GM19324 (cell line): ENCODE data around the gene GNB4.

ENCODE experiments used
- ATAC-seq: cut with Tn5 transposase; IDR thresholded peaks from one replicate; pipeline ENCODE4 v1.9.1; 2021; ENCODE audit warnings: mild to moderate bottlenecking, moderate library complexity; ENCODE audit not compliant: unreplicated experiment, low FRiP score

The GNB4 gene

DNA sequence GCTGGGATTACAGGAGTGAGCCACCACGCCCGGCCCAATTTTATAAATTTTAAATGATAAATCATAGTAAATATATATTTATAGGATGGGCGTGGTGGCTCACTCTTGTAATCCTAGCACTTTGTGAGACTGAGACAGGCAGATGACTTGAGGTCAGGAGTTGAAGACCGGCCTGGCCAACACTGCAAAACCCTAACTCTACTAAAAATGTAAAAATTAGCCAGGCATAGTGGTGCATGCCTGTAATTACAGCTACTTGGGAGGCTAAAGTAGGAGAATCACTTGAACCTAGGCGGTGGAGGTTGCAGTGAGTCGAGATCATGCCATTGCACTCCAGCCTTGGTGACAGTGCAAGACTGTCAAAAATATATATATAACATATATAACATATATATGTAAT is 77.3 kb downstream of the GNB4 start:
- ATAC-seq = no peak

GRCh38 chr3:179369621-179370020 is 81.6 kb downstream of the GNB4 start:
- ATAC-seq = no peak

GRCh38 chr3:179363332-179363731 is 87.9 kb downstream of the GNB4 start:
- ATAC-seq = no peak

- no peak for ATAC-seq
These were observed 95.3 kb downstream of the GNB4 start for GRCh38 chr3:179355996-179356395.

DNA sequence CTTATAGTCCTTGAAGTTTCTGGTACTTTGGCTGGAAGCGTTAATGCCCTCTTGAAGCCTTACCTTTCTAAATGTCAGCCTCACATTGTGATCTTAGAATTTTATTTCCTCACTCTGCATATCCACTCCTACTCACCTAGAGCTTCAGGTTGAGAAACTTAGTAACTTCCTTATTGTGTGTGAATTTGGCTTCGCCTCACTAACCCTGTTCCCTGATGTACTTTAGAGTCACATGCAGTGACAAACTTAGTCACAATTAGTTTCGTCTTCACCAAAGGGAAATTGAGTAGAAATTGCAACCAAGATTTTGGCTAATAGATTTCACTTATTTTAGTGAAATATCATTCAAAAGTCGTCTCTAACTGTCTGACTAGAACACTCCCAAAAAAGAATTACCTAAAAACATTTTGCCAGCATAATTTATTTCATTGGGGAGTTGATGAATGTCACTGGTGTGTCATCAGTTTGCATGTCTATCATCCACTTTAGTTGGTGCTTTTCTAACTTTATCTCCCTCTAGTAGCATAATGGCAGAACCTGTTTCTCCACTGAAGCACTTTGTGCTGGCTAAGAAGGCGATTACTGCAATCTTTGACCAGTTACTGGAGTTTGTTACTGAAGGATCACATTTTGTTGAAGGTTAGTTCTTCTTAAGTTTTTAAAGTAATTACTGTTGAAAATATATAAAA is 102.8 kb downstream of the GNB4 start:
- ATAC-seq = peak; percentile 38

- peak; percentile 96 for ATAC-seq
These were observed 103.7 kb downstream of the GNB4 start, which contains the start of gene MFN1 for GRCh38 chr3:179347345-179348194. Gene MFN1, plus strand, starts transcription at chr3:179347709. Its CDS starts 1,143 bp downstream, at chr3:179348852.
